Rectal smooth muscle tissue (tissue), 1 donor: ENCODE results near the gene DHTKD1.
"Not testable (repeated sequence)": the region's sequence is repeated elsewhere in the genome, so short reads cannot be mapped to it uniquely, and the experiment has no call there.

Experiments
- H3K27ac ChIP-seq: one replicate; pipeline ENCODE4 v1.7.0; 2013; ENCODE audit warnings: low read depth, low read length, inconsistent platforms
- H3K27me3 ChIP-seq: one replicate; pipeline ENCODE4 v1.7.0; 2013; ENCODE audit warnings: low read length; ENCODE audit not compliant: control insufficient read depth, insufficient read depth
- H3K36me3 ChIP-seq: one replicate; pipeline ENCODE4 v1.7.0; 2013; ENCODE audit warnings: low read length; ENCODE audit not compliant: control insufficient read depth, insufficient read depth
- H3K4me1 ChIP-seq: one replicate; pipeline ENCODE4 v1.7.0; 2013; ENCODE audit warnings: low read length; ENCODE audit not compliant: control insufficient read depth, insufficient read depth
- H3K4me3 ChIP-seq: one replicate; pipeline ENCODE4 v1.7.0; 2013; ENCODE audit warnings: low read length
- H3K9ac ChIP-seq: one replicate; pipeline ENCODE4 v1.7.0; 2013; ENCODE audit warnings: low read length

Gene DHTKD1

DNA sequence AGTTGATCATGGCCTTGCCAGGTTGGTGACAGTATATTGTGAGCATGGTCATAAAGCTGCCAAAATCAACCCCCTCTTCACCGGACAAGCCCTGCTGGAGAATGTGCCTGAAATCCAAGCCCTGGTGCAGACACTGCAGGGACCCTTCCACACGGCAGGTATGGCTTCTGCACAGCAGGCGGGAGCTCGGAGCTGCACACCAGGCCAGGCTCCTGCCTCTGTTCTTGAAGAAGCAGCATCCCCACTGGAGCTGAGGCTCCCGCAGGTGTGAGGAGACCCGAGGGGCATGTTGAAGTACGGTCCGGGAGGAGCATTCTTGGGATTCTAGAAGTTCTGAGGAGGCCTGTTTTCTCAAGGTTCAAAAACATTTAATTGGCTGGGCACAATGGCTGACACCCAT is 12.7 kb downstream of the DHTKD1 start:
- Histone ChIP-seq H3K9ac (no peak overlapping the region), H3K4me3 (no peak overlapping the region), H3K36me3 (peaks cover 2% of the 10 kb centered on the region), H3K27ac (no peak overlapping the region), H3K4me1 (no peaks in the 10 kb centered on the region), H3K27me3 (no peaks in the 10 kb centered on the region)

DNA sequence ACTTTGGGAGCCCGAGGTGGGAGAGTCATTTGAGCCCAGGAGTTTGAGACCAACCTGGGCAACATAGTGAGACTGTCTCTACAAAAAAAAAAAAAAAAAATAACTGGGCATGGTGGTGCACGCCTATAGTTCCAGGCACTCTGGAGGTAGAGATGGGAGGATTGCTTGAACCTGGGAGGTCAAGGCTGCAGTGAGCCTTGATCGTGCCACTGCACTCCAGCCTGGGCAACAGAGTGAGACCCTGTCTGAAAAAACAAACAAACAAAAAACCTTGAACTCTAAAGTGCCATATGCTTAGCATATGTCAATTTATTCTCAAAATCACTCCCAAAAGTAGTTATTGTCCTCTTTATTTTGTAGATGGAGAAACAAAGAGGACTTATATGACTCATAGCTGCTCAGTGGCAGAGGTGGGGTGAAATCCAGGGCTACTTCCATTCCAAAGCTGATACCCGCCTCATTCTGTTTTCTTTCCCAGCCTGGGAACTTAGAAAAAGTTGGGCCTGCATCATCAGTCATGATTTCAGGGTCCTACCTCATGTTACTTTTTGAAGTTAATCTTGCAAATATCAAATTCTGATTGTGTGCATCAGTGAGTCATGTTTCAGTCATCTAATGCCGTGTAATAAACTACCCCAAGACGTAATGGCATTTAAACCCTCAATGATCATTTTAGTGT is 13.3 kb downstream of the DHTKD1 start:
- Histone ChIP-seq H3K9ac (no peak overlapping the region), H3K36me3 (peaks cover 3% of the 10 kb centered on the region)

DNA sequence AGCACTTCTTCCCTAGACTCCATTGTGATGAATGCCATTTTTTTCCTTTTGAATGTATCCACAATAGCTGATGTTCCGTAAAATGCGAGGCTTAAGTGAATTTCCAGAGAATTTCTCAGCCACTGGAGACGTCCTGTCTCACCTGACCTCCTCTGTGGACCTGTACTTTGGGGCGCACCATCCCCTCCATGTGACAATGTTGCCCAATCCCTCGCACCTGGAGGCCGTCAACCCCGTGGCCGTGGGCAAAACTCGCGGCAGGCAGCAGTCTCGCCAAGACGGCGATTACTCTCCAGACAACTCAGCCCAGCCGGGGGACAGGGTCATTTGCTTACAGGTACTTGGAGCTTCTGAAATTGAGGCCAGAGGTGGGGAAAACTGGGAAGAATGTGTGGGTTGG is 20.2 kb downstream of the DHTKD1 start:
- Histone ChIP-seq H3K4me3 (no peak overlapping the region), H3K9ac (no peak overlapping the region), H3K27me3 (no peaks in the 10 kb centered on the region), H3K4me1 (no peaks in the 10 kb centered on the region), H3K27ac (no peak overlapping the region), H3K36me3 (peaks cover 11% of the 10 kb centered on the region)

More for the DNA sequence above, 13.3 kb downstream of the DHTKD1 start:
- H3K4me1 ChIP-seq: no peaks in the 10 kb centered on the region
- H3K4me3 ChIP-seq: no peak overlapping the region
- no peak overlapping the region for H3K27ac ChIP-seq
- no peaks in the 10 kb centered on the region for H3K27me3 ChIP-seq

DNA sequence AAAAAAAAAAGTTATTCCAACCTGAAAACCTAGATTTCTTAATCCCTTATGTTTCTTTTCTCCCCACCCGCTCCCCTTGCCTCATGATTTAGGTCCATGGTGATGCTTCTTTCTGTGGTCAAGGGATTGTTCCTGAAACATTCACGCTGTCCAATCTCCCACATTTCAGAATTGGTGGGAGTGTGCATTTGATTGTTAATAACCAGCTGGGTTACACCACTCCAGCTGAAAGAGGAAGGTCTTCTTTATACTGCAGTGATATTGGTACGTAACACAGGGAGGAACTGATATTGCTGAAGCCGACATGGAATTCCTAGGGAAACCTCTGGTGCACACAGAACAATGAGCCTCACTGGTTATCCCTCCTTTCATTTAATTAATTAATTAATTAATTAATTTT is 22.7 kb downstream of the DHTKD1 start:
- Histone ChIP-seq H3K4me3 (no peak overlapping the region), H3K4me1 (no peaks in the 10 kb centered on the region), H3K27ac (no peak overlapping the region), H3K36me3 (peaks cover 10% of the 10 kb centered on the region), H3K9ac (no peak overlapping the region), H3K27me3 (no peaks in the 10 kb centered on the region)

DNA sequence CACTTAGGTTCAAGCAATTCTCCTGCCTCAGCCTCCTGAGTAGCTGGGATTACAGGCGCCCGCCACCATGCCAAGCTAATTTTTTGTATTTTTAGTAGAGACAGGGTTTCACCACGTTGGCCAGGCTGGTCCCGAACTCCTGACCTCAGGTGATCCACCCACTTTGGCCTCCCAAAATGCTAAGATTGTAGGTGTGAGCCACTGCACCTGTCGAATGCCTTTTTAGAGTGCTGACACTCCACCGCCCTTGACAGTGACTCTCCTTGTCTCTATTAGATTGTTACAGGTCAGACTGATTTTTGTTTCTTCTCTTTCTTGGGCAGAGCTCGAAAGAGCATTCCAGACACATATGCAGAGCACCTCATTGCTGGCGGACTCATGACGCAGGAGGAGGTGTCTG is 28.6 kb downstream of the DHTKD1 start:
- H3K27me3 ChIP-seq, H3K4me3 ChIP-seq, H3K27ac ChIP-seq, H3K36me3 ChIP-seq, H3K9ac ChIP-seq, H3K4me1 ChIP-seq: not testable (repeated sequence)

DNA sequence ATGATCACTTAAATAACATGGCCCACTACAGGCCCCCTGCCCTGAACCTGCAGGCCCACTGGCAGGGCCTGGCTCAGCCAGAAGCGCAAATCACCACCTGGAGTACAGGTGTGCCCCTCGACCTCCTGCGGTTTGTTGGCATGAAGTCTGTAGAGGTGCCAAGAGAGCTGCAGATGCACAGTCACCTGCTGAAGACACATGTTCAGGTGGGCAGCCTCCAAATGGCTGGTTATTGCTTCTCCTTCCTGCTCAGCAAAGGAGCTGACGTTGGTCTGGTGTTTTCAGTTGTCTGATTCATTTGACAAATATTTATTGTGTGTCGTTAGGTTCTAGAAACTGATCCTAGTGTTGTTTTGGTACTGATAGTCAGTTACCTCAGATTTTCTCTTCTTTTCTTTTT is 29.0 kb downstream of the DHTKD1 start:
- H3K4me3 ChIP-seq: no peak overlapping the region
- peaks cover 3% of the 10 kb centered on the region for H3K36me3 ChIP-seq

DNA sequence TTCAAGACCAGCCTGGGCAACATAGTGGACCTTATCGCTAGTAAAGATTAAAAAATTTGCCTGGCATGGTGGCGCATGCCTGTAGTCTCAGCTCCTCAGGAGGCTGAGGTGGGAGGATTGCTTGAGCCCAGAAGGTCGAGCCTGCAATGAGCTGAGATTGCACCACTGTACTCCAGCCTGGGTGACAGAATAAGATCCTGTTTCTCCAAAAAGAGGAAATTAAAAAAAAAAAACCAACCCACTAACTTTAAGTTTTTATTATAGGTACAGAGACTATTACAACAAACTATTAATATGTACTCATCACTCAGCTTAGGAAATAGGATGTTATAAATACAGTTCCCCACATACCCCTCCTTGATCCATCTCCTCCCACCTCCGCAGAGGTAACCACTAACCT is 30.2 kb downstream of the DHTKD1 start:
- Histone ChIP-seq H3K9ac (no peak overlapping the region), H3K36me3 (peaks cover 6% of the 10 kb centered on the region), H3K27ac (no peak overlapping the region), H3K4me3 (no peak overlapping the region), H3K27me3 (no peaks in the 10 kb centered on the region), H3K4me1 (no peaks in the 10 kb centered on the region)

More for the DNA sequence above, 29.0 kb downstream of the DHTKD1 start:
- no peaks in the 10 kb centered on the region for H3K27me3 ChIP-seq
- H3K9ac ChIP-seq: no peak overlapping the region
- H3K27ac ChIP-seq: no peak overlapping the region
- no peaks in the 10 kb centered on the region for H3K4me1 ChIP-seq

DNA sequence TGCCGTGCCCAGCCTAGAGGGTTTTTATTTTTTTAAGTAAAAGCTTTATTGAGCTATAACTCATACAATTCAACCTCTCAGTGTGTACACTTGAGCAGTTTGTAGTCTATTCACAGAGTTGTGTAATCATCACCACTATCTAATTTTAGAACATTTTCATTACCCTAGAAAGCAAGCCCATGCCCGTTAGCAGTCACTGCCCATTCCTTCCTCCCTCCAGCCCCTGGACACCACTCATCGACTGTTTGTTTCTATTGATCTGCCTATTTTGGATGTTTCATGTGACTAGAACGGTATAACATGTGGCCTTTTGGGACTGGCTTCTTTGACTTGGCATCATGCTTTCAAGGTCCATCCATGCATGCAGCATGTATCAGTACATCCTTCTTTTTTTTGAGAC is 35.0 kb downstream of the DHTKD1 start:
- Histone ChIP-seq H3K9ac (no peak overlapping the region), H3K4me3 (no peak overlapping the region), H3K36me3 (peaks cover 17% of the 10 kb centered on the region), H3K4me1 (no peaks in the 10 kb centered on the region), H3K27ac (no peak overlapping the region), H3K27me3 (no peaks in the 10 kb centered on the region)

DNA sequence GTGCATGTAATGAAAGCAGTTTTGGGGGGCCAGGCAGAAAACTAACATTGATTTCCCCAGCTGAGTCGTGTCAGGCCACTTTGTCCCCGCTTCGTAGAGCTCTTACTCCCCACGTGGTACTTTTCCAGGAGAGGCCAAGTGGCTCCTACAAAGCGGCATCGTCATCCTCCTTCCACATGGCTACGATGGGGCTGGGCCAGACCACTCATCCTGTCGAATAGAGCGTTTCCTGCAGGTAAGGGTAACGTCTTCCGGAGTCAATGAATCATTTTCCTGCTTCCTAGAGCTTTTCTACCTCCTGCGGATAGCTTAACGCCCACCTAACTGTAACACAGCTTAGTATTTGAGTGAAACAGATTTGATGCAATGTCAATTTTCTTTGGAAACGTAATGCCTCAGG is 39.0 kb downstream of the DHTKD1 start:
- peaks cover 13% of the 10 kb centered on the region for H3K36me3 ChIP-seq
- no peaks in the 10 kb centered on the region for H3K27me3 ChIP-seq
- H3K9ac ChIP-seq: no peak overlapping the region
- H3K4me3 ChIP-seq: no peak overlapping the region
- no peaks in the 10 kb centered on the region for H3K4me1 ChIP-seq
- no peak overlapping the region for H3K27ac ChIP-seq

DNA sequence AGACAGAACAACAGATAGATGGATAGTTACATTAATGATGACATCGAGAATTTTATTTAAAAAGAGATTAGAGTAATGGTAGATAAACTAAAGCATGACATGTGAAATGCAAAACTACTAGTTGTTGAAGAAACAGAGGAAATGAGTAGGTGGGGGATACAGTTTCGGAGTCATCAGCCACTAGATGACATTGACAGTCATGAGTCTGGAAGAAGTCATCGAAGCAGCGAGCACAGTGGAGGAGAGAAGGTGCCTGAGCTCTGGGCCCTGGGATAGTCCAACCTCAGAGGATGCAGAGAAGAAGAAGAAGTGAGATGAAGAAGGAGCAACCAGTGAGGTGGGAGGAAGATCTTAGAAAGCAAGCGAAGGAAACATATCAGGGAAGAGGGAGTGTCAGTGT is 40.5 kb downstream of the DHTKD1 start:
- no peaks in the 10 kb centered on the region for H3K4me1 ChIP-seq
- no peak overlapping the region for H3K27ac ChIP-seq
- no peak overlapping the region for H3K9ac ChIP-seq
- no peak overlapping the region for H3K4me3 ChIP-seq
- H3K27me3 ChIP-seq: no peaks in the 10 kb centered on the region
- peaks cover 11% of the 10 kb centered on the region for H3K36me3 ChIP-seq

DNA sequence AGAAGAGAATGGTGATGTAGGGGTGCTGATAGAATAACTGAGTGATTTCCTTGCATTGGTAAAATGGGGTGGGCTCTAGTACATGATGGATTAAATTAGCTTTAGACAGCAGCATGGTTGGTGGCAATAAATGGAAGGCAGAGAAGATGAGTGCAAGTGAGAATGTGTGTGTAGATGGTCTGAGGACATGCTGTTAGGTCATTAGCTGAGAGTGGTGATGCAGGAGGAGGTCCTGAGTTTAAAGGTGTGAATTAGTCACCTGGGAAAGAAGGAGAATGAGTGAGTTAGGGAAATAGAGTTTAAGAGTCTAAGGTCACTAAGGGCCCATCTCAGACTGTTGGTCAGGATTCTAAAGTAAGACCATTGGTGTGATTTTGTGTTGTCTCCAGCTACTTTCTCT is 42.8 kb downstream of the DHTKD1 start:
- Histone ChIP-seq H3K9ac (no peak overlapping the region), H3K36me3 (peaks cover 9% of the 10 kb centered on the region)

DNA sequence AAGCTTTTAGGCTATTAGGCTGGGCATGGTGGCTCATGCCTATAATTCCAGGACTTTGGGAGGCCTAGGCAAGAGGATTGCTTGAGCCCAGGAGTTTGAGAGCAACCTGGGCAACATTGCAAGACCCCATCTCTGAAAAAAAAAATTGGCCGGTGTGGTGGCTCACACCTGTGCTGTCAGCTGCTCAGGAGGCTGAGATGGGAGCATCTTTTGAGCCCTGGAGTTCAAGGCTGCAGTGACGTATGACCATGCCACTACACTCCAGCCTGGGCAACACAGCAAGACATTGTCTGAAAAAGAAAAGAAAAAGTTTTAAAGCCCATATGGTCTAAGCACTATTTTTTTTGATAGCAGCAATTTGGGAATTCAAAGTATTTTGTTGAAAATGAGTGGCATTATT is 44.9 kb downstream of the DHTKD1 start:
- no peaks in the 10 kb centered on the region for H3K27me3 ChIP-seq
- H3K9ac ChIP-seq: no peak overlapping the region
- peaks cover 4% of the 10 kb centered on the region for H3K36me3 ChIP-seq
- no peak overlapping the region for H3K4me3 ChIP-seq
- H3K4me1 ChIP-seq: no peaks in the 10 kb centered on the region
- H3K27ac ChIP-seq: no peak overlapping the region

More for the DNA sequence above, 42.8 kb downstream of the DHTKD1 start:
- H3K4me1 ChIP-seq: no peaks in the 10 kb centered on the region
- no peak overlapping the region for H3K4me3 ChIP-seq
- no peak overlapping the region for H3K27ac ChIP-seq
- H3K27me3 ChIP-seq: no peaks in the 10 kb centered on the region

DNA sequence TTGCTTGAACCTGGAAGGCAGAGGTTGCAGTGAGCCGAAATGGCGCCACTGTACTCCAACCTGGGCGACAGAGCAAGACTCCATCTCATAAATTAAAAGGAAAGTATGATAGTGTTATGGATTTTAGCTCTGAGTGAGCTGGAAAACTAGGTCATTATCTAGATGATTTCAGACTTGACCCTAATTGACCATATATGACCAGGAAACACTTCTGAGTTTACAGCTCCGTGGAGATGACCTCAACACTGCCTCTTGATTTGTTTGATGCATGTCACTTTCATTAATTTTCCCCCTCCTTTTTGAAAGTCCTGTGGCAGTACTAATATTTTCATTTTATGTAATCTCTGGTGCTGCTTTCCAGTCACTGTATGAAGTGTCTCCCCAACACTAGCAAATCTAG is 52.9 kb downstream of the DHTKD1 start:
- Histone ChIP-seq H3K27me3 (no peaks in the 10 kb centered on the region), H3K36me3 (no peaks in the 10 kb centered on the region), H3K4me1 (no peaks in the 10 kb centered on the region), H3K4me3 (no peak overlapping the region), H3K27ac (no peak overlapping the region), H3K9ac (no peak overlapping the region)
